HG03045 (cell line): Measurements from ENCODE around the gene APOC1.
"Not testable (repeated sequence)": the region's sequence is repeated elsewhere in the genome, so short reads cannot be mapped to it uniquely, and the experiment has no call there.

Experiments
- ATAC-seq: cut with Tn5 transposase; IDR thresholded peaks from one replicate; pipeline ENCODE4 v1.9.1; 2021; ENCODE audit warnings: mild to moderate bottlenecking, moderate library complexity; ENCODE audit not compliant: unreplicated experiment

The APOC1 gene

DNA sequence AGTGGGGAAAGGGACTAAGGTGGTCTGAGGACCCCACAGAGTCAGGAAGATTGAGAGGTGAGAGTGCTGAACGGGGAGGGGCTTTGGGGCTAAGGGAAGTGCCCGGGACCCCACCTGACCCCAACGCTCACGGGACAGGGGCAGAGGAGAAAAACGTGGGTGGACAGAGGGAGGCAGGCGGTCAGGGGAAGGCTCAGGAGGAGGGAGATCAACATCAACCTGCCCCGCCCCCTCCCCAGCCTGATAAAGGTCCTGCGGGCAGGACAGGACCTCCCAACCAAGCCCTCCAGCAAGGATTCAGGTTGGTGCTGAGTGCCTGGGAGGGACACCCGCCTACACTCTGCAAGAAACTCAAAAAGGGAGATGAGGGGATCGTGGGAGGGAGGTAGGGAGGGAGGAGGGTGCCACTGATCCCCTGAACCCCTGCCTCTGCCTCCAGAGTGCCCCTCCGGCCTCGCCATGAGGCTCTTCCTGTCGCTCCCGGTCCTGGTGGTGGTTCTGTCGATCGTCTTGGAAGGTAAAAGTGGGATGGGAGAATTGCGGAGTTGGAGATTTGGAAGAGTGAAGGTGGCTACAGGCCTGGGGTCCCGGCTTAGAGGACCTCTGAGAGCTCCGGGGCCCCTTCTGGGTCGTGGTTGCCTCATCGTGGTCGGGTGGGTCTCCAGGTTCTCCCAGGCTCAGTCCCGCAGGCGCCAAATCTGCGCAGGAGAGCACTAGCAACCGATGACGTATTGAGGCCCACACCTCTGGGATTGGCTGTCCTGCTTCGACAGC lies at the start of gene APOC1:
APOC1 (plus strand) TSS at position 176 of the 774 bp plus-strand sequence; CDS start at position 460, 284 bp downstream.
- peak; percentile 91 for ATAC-seq

DNA sequence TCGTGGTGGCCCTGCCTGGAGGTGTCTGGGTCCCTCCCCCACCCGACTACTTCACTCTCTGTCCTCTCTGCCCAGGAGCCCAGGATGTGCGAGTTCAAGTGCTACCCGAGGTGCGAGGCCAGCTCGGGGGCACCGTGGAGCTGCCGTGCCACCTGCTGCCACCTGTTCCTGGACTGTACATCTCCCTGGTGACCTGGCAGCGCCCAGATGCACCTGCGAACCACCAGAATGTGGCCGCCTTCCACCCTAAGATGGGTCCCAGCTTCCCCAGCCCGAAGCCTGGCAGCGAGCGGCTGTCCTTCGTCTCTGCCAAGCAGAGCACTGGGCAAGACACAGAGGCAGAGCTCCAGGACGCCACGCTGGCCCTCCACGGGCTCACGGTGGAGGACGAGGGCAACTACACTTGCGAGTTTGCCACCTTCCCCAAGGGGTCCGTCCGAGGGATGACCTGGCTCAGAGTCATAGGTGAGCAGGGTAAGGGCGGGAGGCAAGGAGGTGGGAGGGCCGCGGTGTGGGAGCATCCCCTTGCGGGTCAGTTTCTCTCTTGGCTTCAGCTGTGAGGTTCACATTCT lies 49.1 kb upstream of the APOC1 start:
- ATAC-seq: no peak

DNA sequence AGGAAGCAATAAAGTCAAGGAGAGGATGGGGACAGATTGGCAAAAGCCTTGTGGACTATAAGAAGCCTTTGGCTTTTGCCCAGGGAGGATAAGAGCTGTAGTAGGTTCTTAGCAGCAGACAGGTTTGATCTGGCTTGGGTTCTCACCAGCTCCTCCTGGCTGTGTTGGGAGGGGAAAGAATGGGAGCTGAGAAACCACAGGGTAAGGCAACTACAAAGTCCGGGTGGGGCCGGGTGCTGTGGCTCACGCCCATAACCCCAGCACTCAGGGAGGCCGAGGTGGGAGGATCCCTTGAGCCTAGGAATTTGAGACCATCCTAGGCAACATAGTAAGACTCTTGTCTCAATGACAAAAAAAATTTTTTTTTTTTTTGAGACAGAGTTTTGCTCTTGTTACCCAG lies 47.7 kb upstream of the APOC1 start:
- no peak for ATAC-seq

DNA sequence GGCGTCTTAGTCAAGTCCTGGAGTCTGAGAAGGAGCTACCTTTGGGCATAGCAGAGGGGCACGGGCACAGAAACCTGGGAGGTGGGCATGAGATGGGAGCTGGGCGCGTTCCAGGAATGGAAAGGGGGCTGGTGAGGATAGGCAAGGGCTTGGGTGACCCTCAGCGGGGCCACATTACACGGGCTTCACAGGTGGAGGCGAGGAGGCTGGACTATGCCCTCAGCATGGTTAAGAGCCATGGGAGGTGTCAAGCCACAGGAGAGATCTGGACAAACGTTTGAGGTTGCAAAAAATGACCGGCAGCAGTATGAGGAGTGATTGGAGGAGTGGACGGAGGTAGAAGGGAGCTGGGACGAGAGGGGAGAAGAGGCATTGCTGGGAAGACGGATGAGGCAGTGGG lies 46.8 kb upstream of the APOC1 start:
- no peak for ATAC-seq

DNA sequence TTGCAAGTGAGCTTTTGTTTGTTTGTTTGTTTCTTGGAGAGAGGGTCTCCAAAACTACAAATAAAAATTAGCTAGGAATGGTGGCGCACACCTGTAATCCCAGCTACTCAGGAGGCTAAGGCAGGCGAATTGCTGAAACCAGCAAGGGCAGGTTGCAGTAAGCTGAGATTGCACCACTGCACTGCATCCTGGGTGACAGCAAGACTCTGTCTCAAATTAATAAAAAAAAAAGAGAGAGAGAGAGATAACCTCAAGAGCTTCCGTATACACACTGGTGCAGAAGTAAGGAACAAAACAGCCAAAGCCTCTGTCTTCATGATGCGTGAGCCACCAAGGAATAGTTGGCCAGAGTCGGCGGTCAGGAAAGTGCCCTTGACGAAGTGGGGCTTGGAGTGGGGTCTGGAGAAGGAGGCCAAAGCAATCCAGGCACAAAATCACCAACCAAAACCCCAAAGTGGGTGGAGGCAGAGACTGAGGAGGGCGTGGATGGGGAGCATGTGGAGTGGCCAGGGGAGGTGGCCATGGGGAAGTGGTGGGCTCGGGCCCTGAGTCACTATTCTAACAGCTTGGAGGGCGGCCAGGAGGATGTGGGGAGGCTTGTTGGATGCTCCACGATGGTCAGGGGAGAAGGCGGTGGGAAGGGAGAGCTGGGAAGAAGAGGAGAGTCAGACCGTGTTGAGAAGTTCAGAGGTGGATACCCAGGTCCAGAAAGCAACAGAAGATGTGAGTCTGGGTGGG lies 44.5 kb upstream of the APOC1 start:
- no peak for ATAC-seq

DNA sequence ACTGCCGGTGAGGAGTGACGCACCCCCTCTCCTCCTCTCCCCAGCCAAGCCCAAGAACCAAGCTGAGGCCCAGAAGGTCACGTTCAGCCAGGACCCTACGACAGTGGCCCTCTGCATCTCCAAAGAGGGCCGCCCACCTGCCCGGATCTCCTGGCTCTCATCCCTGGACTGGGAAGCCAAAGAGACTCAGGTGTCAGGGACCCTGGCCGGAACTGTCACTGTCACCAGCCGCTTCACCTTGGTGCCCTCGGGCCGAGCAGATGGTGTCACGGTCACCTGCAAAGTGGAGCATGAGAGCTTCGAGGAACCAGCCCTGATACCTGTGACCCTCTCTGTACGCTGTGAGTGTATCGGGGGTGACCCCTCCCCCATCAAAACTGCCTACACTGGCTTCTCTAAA lies 42.6 kb upstream of the APOC1 start:
- no peak for ATAC-seq

DNA sequence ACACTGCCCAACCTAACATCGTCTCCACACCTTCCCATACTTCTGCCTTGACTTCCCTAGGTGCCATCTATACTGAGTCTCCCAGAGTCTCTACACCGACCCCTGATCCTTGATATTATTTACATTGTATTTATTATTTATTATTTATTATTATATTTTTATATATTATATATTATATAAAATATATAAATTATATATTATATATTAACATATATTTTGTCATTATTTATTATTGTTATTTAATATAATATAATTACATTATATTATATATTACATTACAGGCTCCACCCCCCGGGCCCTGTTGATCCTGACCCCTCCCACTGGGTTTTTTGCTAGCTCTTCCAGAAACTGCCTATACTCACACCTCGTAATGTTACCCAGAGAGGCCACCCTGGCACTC lies 41.7 kb upstream of the APOC1 start:
- no peak for ATAC-seq

DNA sequence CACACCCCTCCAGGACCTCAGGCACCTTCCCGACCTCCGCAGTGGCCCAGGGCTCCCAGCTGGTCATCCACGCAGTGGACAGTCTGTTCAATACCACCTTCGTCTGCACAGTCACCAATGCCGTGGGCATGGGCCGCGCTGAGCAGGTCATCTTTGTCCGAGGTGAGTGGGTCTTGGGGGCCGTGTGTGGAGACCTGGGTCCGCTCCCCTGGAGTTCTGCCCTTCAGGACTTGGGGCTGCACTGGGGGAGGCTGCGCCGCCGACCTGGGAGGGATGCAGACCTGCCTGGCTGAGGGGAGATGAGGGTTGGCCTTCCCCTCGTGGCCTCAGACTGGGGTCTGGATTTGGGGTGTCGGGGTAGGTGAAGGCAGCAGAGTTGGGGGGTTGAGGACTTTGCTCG lies 40.1 kb upstream of the APOC1 start:
- no peak for ATAC-seq

DNA sequence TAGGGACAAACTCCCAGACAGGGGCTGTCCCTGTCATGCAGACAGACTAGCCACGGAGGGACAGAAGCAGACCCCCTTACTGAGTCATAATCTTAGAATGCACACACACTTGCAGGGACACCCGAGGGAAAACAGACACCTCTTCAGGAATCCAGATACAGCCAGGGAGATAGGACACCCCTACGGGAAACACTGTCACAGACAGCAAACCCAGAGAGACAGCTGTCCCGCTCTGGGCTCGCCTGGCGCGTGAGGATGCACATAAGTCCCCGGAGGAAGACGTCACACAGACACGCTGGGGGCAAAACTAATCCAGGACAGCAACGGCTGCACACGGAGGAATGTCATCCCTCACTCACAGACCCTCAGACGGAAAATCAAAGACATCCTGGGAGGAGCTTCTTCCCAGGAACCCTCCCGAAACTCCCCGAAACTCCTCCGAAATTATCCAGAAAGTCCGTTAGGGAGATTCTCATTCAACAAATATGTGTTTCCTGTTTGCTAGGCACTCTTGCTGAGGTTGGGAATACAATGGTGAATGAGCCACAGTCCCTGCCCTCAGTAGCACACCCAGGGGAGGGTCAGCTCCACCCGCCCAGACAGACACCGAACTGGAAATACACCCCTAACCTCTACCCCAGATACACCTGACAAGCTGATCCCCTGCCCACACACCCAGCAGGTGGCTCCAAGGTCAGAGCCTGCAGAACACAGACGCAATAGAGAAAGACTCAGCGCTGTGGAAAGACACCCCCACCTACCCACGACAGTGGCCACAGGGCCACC lies 38.5 kb upstream of the APOC1 start:
- ATAC-seq: no peak

DNA sequence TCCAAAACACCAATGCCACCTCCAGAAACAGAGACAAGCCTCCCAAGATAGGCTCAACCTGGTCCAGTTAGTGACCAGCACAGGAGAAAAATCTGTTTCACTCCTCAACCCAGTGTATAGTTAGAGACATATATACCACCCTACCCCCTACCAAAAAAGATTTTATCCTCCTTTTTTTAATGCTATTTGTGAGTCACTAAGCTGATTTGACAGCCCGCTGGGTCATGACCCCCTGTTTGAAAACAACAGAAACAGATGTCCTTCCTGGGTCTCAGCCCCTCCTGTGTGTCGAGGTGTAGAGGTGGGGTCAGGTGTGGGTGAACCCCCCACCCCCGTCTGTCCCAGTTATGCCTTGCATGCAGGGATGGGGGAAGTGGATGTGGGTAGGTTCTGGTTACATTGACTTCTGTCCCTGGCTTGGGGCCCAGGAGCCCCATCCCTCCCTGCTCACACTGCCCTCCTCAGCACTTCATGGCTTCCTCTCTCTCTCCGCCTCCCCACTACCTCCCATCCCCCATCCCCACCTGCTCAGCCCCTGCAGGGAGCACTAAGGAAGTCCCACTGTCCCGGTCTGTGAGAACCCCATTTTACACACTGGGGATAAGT lies 37.4 kb upstream of the APOC1 start:
- ATAC-seq: no peak

DNA sequence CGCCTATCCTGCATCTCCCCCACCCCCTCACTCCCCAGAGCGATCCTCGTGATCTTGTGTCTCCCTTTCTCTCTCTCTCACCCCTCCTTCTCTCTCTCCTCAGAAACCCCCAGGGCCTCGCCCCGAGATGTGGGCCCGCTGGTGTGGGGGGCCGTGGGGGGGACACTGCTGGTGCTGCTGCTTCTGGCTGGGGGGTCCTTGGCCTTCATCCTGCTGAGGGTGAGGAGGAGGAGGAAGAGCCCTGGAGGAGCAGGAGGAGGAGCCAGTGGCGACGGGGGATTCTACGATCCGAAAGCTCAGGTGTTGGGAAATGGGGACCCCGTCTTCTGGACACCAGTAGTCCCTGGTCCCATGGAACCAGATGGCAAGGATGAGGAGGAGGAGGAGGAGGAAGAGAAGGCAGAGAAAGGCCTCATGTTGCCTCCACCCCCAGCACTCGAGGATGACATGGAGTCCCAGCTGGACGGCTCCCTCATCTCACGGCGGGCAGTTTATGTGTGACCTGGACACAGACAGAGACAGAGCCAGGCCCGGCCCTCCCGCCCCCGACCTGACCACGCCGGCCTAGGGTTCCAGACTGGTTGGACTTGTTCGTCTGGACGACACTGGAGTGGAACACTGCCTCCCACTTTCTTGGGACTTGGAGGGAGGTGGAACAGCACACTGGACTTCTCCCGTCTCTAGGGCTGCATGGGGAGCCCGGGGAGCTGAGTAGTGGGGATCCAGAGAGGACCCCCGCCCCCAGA lies 36.1 kb upstream of the APOC1 start:
- ATAC-seq: no peak

DNA sequence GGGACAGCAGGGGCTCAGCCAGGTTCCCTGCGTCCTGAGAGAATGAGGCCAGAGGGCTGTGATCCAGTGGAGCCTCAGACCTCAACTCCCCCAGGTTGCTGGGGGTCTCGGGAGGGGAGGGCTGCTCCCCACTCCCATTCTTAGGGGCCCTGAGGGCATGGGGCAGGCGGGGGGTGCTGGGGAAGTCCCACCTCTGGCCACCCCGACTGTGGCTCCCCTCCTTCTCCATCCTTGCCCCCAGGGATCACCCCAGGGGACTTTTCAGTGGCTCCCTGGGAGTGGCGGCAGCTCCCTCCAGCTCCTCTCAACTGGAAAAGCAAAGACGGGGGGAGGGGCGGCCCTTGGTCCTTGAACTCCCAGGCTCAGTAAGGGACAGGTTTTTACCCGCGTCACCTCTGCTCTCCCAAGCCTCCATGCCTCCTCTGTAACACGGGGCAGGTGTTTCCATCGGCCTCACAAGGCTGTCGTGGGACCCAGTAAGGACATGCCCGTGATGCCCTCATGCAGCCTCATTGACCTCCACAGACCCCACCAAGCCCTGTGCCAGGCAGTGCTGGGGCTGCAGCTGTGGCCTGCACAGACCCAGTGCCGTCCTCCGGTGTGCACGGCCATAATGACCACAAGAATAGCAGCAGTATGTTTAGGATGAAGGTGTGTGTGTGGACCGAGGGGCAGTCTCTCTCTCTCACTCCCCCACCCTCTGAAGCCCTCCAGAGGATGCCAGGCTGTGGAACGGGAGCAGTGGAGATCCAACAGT lies 34.9 kb upstream of the APOC1 start:
- no peak for ATAC-seq

DNA sequence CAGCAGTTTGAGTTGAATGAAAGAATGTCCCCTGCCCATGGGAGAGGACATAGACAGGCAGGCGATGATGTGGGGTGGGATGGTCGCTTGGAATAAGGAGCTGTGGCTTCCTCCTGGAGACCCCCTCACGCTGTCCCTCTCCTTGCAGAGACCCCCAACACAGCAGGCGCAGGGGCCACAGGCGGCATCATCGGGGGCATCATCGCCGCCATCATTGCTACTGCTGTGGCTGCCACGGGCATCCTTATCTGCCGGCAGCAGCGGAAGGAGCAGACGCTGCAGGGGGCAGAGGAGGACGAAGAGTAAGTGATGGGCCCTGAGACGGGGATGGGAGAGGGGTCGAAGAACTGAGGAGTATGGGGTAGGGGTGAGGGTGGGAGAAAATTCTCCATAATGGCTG lies 32.3 kb upstream of the APOC1 start:
- no peak for ATAC-seq

DNA sequence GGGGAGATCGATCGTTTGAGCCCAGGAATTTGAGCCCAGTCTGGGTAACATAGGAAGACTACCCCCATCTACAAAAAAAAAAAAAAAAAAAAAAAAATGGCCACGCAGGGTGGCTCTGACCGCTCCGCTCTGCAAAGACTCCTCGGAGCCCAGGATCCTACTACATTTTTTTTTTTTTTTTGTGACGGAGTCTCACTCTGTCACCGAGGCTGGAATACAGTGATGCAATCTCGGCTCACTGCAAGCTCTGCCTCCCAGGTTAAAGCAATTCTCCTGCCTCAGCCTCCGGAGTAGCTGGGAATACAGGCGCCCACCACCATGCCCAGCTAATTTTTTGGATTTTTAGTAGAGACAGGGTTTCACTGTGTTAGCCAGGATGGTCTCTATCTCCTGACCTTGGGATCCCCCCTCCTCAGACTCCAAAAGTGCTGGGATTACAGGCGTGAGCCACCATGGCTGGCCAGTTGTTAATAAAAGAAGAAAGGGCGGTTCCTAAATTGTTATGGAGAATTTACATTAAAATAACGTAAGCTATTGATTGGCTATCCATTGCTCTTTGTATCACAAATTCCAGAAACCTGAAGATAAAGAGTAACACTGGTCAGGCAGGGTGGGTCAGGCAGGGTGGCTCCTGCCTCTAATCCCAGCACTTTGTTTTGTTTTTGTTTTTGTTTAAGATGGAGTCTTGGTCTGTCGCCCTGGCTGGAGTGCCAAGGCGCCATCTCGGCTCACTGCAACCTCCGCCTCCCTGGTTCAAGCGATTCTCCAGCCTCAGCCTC lies 31.6 kb upstream of the APOC1 start:
- not testable (repeated sequence) for ATAC-seq

DNA sequence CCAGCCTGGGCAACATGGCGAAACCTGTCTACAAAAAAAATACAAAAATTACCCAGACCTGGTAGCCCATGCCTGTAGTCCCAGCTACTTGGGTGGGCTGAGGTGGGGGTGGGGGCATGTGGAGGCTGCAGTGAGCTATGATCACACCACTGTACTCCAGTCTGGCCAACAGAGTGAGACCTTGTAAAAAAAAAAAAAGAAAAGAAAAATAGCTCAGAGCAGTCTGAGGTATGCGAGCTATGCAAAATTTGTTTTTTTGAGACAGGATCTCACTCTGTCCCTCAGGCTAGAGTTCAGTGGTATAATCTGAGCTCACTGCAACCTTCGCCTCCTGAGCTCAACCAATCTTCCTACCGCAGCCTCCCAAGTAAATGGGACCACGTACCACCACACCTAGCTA lies 30.5 kb upstream of the APOC1 start:
- ATAC-seq: no peak

DNA sequence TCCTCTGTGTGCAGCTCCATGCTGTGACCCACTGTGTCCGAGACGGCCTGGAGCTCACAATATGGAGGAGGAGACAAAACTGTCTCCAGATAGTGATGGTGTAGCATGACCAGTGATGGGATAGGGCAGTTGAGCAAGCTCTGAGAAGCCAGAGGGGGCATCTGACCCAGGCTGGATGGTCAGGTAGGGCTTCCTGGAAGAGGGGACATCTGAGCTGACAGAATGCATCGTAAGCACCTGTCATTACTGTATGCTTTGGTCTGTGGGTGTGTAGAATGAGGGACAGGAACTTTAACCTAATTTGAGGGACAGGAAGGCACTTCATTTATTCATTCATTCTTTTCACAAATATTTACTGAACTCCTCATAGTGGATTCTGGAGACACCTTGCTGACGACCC lies 29.8 kb upstream of the APOC1 start:
- no peak for ATAC-seq

DNA sequence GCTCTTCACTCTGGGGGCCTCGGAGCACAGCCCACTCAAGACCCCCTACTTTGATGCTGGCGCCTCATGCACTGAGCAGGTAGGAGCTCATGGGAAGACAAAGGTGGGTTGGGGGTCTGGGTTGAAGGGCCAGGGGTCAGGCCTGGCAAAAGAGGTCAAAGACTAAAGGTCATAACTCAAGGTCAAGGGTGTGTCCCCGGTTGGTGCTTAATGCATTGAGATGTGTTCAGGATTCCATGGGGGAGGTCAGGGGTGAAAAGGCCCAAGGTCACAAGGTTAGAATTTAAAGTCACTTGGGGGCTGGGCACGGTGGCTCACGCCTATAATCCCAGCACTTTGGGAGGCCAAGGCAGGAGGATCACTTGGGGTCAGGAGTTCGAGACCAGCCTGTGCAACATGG lies 28.3 kb upstream of the APOC1 start:
- no peak for ATAC-seq

DNA sequence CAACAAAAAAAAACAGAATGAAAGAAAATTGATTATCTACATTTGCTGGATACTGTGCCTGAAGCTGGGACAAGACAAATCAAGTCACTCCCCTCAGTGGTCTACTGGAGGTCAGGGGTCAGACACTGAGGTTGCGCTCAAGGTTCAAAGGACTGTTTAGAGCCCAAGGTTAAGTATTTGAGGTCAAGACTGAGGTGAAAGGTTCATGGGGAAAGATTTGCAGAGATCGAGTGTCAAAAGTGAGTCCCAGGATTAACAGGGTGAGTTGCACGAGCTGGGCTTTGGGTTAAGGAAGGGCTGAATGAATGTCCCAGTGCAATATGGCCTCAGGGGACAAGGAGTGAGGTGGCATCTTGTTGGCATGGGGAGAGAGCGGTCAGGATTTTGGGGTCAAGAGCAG lies 26.8 kb upstream of the APOC1 start:
- no peak for ATAC-seq

DNA sequence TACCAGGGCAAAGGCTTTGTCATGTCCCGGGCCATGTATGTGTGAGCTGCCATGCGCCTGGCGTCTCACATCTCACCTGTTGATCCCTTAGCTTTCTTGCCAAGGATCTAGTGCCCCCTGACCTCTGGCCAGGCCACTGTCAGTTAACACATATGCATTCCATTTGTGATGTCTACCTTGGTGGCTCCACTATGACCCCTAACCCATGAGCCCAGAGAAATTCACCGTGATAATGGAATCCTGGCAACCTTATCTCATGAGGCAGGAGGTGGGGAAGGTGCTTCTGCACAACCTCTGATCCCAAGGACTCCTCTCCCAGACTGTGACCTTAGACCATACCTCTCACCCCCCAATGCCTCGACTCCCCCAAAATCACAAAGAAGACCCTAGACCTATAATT lies 26.1 kb upstream of the APOC1 start:
- ATAC-seq: not testable (repeated sequence)
